GM18867 (cell line): ENCODE measurements around the gene MFSD1.

Source experiments
- ATAC-seq: cut with Tn5 transposase; IDR thresholded peaks from one replicate; pipeline ENCODE4 v1.9.1; 2021; ENCODE audit warnings: mild to moderate bottlenecking, moderate library complexity; ENCODE audit not compliant: unreplicated experiment

Gene MFSD1, protein sequence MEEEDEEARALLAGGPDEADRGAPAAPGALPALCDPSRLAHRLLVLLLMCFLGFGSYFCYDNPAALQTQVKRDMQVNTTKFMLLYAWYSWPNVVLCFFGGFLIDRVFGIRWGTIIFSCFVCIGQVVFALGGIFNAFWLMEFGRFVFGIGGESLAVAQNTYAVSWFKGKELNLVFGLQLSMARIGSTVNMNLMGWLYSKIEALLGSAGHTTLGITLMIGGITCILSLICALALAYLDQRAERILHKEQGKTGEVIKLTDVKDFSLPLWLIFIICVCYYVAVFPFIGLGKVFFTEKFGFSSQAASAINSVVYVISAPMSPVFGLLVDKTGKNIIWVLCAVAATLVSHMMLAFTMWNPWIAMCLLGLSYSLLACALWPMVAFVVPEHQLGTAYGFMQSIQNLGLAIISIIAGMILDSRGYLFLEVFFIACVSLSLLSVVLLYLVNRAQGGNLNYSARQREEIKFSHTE

DNA sequence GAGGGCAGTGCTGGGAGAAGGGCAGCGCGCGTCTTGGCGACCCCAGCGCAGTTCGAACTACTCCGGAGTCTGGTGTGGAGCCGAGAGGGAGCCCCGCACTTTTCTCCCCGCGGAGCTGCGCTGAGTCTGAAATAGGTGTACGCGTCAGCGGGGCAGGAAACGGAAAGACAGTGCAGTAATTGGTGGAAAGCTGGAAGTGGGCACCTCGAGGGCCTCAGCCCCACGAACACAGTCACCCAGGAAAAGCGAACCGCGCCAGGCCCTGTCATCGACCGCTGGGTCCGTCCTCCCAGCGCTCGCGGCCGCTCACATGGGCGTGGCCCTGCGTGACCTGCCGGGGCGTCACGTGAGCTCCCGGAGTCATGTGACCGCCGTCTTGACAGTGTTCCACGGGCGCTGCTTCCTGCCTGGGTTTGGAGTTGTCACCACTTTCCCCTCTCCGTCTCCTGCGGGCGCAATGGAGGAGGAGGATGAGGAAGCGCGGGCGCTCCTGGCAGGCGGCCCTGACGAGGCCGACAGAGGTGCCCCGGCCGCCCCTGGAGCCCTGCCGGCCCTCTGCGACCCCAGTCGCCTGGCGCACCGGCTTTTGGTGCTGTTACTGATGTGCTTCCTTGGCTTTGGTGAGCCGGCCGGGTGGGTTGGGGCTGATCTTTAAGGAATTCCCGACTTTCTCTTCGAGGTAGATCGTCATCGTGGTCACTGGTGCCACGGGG, at the start of gene MFSD1:
Gene MFSD1, plus strand, starts transcription at position 359 of the 713 bp plus-strand sequence. Its CDS starts 99 bp downstream, at position 458.
- peak; percentile 99 for ATAC-seq

DNA sequence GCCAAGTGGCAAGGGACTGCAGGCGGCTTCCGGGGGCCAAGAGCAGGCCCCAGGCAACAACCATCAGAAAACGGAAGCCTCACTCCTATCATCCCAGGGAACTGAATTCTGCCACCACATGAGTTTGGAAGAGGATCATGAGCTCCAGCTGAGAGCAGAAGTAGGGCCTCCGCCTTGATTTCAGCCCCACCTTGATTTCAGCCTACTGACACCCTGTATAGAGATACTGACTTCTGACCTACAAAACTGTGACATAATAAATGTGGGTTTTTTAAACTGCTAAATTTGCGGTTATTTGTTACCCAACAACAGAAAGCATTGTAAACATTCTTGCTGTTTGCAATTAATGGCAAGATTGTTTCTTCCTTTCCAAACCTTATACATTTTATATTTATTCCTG, 48.0 kb upstream of the MFSD1 start:
- no peak for ATAC-seq

DNA sequence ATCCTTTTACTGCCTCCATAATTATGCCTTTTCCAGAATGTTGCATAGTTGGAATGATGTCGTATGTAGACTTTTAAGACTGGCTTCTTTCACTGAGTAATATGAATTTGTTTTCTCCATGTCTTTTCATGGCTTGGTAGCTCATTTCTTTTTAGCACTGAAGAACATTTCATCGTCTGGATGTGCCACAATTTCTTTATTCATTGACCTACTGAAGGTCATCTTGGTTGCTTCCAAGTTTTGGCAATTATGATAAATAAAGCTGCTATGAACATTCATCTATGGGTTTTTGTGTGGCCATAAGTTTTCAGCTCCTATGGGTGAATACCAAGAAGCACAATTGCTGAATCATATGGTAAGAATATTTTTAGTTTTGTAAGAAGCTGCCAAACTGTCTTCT, 46.4 kb upstream of the MFSD1 start:
- ATAC-seq, result no peak

DNA sequence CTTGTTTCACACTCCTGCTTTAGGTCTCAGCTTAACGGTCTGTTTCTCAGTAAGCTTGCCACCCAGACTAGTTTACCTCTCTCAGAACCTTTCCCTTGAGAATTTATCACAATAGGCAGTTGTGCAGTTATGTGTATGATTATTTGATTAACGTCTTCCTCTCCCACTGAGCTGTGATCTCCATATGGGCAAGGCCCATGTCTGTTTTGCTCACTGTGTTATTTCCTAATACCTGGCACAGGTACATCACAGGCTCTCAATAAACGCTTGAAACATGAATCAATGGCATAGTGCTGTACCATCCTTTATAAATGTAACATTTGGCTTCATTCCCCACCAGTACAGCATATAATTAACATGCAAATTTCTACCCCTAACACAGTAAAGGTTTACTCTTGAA, 40.5 kb upstream of the MFSD1 start:
- ATAC-seq, result no peak

DNA sequence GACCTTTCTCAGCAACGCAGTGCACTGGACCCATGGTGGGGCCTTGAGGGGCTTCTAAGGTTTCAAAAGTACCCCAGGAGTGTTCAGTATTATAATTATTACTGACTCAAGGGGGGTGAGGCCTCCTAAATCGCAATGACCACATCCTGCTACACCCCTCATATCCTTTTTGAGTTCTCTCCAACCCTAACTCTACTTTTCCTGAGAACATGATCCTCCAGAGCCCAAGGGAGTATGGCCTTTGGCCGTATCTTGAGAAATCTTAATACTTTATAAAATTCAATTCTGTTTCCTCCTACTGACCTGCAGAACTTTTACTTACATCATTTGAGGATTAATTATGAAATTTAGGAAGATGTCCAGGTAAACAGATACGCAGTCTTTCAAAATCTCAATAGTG, 39.2 kb upstream of the MFSD1 start:
- ATAC-seq, result no peak

DNA sequence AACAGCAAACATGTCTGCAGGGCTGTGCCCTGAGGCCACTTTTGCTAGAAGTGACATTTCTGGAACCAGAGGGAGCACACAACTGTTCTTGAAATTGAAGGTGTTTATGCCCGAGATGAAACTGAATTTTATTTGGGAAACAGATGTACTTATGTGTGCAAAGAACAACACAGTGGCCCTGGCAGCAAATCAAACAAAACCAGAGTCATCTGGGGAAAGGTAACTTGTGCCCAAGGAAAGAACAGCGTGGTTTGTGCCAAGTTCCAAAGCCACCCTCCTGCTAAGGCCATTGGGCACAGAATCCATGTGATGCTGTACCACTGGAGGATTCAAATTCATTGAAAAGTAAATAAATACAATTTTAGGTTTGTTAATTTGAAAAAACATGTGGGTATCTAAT, 38.4 kb upstream of the MFSD1 start:
- ATAC-seq, result no peak

DNA sequence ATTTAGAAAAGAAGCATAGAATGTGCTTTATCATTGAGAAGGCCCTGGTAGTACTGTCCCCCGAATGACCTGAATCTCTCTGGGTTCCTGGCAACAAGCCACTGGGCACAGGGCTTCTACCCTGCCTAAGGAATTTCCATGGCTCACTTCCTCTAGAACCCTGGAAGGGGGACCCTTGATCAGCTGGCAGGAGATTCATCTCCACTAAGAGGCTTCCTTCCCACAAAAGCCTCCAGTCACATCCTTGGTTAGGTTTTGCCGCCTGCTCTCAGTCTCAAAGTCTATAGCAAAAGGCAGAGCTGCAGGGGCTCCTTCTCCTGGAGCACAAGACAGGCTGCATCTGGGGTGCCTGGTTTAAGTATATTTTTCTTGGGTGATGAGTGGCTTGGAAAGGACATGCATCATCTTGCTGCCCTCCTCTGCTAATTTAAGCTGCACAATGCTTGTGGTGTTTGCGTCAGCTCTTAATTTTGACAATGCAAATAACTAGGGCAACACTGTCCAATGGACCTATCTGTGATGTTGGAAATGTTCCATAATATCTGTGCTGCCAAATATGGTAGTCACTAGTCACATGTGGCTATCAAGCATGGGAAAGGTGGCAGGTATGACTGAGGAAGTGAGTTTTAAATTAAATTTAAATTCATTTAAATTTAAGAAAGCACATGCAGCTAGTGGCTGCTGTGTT, 36.2 kb upstream of the MFSD1 start:
- ATAC-seq, result no peak

DNA sequence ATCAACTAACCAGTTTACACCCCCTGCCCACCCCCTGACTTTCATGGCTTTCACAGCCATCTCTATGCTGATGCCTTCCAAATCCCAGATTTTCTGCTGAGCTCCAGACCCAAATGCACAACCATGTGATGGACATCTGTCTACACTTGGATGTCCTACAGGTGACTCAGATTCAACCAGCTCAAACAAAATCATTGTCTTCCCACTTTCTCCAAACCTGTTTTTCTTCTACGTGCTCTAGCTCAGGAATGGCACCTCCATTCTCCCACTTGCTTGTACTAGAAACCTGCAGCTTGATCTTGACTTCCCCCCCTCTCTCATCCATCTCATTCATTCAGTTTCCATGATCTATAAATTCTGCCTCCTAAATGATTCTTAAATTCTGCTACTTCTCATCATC, 35.5 kb upstream of the MFSD1 start:
- ATAC-seq, result no peak

DNA sequence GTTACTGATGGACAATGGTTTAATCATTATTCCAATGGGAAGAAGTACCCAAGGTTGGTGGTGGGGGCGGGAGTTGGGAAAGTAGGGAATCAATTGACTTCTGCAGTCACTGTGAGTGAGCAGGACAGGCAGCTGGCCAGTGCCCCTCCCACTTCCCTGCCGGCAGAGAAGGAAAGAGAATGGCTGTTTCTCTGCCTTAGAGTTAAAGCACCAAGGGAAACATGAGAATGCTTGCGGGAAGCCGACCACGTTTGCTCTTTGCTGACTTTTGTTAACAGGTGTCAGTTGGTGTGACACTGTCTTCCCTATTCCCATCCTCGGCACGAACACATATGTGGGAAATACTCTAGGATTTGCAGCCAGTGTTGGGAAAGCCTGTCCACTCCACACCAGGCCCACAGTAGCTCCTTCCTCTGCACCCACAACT, 33.5 kb upstream of the MFSD1 start:
- ATAC-seq, result no peak

DNA sequence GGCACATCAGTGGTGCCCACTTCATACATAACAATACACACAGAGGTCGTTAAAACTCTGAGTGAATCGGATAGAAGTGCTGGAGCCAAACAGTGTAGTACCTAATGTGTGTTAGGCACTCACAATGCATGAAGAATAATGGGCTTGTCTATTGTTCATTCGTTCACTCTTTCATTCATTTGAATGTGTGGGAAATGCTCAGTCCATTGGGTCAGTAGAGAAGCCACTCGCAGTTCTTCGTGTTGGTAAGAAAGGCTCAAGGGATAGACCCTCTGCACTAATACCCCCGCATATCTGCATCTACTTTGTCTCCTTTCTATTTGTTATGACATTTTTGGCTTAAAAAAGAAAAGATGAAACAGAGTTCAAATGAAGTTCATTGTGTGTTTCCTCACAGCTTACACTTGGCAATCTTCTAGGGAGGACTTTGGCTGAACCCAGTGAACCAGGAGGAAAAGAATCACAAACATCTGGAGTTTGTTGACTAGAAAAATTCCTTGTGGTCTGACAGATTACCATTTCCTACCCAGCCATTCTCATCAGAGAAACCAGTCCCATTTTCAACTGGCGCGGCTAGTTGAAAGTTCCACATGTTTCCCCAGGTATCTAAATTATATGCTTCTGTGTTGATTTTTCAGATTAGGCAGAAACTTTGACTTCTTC, 32.8 kb upstream of the MFSD1 start:
- no peak for ATAC-seq

DNA sequence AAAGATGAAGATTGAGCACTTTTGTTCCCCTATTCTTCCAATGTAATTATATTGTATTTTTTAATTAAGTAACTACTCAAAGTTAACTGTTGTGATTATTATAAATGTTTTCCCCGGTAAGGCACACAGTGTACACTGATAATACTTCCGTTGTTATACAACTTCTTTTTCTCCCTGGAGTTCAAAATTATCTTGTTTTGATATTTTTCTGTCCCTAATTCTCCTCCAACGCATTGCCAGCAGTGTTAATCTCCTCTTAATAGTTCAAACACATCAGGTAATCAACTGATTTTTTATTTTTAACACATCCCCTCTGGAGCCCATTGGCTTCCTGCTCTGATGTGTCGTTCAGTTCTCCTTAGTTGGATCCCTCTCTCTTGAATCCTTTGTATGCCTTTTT, 32.3 kb upstream of the MFSD1 start:
- ATAC-seq, result no peak

DNA sequence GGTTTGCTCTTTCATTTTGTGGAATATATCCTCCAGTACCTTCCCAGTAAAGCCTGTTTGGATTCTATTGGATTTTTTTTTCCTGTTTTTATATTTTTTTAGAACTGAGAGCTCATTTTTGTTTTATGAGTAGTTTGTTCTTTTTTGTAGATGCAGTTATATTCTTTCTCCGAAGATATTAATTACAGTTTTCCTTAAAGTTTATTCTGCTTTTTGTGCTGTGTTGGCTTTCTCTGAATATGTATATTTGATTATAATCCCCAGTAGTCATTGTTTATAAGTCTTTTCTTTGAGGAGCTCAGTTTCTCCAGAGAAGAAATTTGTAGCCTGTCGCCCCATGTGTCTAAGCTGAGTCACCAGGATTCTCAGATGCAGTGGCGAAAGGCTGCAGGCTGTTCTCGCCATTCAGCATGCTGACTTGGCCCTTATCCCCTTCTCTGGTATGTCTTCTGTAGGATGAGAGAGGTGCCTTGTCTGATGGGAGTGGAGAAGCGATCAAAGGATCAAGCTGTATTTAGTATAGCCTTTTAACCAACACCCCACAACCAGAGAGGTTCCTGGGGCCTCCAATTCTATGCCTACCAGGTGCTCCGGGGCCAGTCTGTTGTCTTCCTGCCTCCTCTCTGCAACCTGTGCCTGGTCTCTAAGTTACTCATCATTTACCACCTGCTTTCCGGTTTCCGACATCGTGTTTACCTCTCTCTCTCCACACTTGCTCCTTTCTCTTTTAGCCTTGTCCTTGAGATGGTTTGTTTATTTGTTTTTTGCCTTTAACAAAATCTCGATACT, 31.7 kb upstream of the MFSD1 start:
- ATAC-seq, result no peak

DNA sequence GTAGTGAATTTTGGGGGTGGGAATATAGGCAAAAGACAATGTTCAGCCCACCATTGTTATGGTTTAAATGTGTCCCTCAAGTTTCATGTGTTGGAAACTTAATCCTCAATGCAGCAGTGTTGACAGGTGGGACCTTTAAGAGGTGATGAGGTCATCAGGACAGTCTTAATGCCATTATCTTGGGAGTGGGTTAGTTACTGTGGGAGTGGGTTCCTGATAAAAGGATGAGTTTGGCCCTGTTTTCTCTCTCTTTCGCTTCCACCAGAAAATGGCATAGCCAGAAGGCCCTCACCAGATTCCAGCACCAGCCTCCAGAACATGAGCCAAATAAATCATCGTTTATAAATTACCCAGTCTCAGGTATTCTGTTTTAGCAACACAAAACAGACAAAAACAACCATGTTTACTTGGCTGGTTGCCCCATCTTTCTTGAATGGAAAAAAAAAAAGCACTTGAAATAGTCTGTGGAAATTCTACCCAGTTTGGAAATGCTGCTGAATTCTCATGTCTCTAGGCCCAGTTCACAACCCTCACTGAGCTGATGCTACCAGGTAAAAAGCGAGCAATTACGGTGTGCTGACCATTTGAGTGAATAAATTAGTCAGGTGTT, 31.0 kb upstream of the MFSD1 start:
- ATAC-seq, result no peak

DNA sequence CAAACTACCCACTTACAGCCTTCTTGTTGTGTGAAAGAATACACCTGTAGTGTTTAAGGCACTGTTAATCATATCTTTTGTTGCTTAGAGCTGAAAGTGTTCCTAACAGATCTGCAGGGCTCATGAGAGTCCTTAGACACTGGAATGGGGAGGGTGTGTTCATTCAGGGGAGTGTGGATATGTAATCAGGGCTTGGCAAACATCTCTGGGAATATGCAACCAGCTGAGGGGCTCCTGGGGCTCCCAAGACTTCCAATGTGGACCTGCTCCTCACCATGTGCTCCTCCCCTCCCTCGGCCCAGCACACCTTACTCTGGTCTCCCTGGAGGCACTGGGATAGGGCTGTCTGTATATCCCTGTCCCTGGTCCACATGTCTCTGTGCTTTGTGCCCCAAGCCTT, 30.3 kb upstream of the MFSD1 start:
- no peak for ATAC-seq

DNA sequence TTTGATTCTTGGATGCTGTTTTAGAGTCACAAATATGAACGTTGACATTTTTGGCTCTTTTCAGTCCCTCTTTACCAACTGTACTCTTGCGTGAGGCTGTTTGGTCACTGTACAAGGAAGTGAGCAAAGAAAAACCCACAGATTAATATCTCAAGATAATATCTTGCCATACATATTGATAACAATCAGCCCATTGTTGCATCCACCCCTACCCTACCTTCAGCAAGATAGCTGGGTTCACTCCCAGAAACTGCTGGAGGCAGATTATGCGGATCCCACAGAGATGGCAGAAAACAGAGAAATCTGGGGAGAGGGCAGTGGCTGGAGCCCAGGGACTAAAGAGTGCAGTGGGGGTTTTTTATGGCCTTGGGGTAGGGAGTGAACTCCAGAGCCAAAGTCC, 29.9 kb upstream of the MFSD1 start:
- no peak for ATAC-seq

DNA sequence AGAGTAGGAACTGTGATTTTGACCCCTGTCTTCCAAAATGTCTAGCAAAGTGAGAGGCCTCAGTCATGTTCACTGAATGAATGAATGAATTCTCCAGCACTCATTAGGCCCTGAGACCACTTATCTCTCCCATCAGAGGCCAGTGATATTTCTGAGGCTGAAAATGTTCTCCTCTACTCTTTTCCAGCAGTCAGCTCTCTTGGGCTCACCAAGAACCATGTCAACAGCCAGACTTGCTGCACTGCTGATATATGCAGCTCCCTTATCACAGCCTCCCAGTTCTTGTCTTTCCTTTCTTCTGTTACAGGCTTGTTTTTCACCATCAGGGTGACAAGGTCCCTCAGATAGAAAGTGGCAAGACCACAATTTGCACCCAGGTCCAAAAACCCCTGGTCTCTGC, 28.7 kb upstream of the MFSD1 start:
- no peak for ATAC-seq

DNA sequence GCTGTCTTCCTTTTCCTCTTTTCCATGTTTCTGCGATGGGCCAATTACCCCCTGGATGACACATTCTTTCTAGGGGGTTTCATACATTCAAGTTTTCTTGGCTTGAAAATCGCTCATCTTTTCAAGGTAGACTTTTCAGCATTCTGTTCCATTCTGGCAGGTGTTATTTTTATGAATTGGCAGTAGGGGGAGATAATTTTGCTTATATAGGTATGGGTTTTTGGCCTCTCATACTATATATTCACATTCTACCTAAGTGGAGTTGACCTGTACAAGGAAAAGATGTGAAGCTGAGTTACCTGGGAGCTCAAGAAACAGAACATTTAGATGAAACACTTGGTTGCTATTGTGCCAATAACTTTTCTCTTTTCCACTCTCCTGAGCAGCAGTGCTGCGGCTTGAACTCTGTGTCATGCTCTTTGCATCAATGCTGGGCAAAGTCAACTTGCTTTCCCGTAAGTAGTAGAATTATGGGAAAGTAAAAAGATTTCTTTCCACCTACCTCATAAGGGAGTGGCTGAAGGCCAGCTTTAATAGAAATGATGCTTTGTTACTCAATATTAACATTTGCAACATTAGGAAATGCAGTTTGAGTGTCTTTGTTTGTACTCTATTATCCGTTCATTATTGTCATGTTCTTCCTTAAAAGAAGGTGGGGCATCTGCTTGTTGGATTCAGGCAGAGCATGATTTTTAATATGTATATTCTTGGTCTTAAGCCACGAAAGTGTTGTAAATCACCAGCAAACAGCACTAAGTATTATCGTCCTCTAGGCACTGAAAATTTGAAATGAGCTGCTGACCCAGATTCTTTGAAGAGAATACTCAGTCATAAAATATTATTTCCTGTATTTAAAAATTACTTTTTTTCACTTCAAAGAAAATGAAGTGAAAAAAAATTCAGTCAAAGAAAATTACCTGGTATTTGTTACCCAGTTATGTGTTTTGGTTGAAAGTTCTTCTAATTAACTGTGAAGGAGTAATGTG, 27.7 kb upstream of the MFSD1 start:
- ATAC-seq, result no peak

DNA sequence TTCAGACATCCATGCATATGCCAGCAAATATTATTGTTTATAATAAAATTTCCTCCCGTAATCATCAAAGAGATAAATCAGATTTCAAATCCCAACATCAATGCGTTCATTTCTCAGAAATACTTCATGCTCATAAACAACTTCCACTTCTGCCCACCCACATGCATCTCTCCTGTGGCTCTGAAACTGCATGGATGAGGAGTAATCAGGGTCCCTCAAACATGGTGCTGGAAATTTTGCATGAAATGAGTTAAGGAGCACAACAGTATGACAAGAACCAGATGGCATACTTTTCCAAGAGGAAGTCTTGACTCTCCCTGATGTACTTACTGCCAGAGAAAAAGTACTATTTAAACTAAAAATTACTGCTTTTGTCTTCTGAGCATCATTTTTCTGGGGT, 26.9 kb upstream of the MFSD1 start:
- no peak for ATAC-seq
